ENCODE results near the gene TSPAN5. TPM values are rescaled to one million over a fixed set of nuclear protein-coding genes. Genes with fewer than 3 reads are reported as not detected.
A peak's percentile ranks its signal among the peaks of the same experiment; 100 is the strongest.

The TSPAN5 gene
- total and polyA plus RNA-seq, 11 donors, result 1.0 to 10.2 (median 5.6) TPM

GRCh38 chr4:98557194-98557892 is 101.1 kb downstream of the TSPAN5 start:
- 52 to 70% (median 60%) methylated on average over 7 of the region's 7 CpGs for WGBS, 4 donors
- TF ChIP-seq CTCF (IDR thresholded peaks at IDR 0.05), result no peak
- no peak for TF ChIP-seq POLR2A (IDR thresholded peaks at IDR 0.05)
- intact Hi-C loops (cut with DNase I), result no loop called here

GRCh38 chr4:98556451-98556850 is 102.0 kb downstream of the TSPAN5 start:
- H3K9me3 ChIP-seq, result no peaks in the 10 kb centered on the region
- 72 to 84% (median 78%) methylated on average over 2 of the region's 2 CpGs for WGBS, 4 donors
- no peak overlapping the region for H3K27ac ChIP-seq
- no peaks in the 10 kb centered on the region for H3K36me3 ChIP-seq
- intact Hi-C loops (cut with DNase I), result no loop called here
- peaks cover 0 to 16% (median 0%) of the 10 kb centered on the region in 12 donors for H3K4me1 ChIP-seq
- no peaks in the 10 kb centered on the region for H3K27me3 ChIP-seq
- no peak for TF ChIP-seq POLR2A (IDR thresholded peaks at IDR 0.05)
- TF ChIP-seq CTCF (IDR thresholded peaks at IDR 0.05), result no peak
- no peak for ATAC-seq
- DNase-seq, result no peak
- H3K4me3 ChIP-seq, result no peak overlapping the region

More at GRCh38 chr4:98557194-98557892, 101.1 kb downstream of the TSPAN5 start:
- peaks cover 0 to 16% (median 0%) of the 10 kb centered on the region in 12 donors for H3K4me1 ChIP-seq
- no peak overlapping the region for H3K27ac ChIP-seq
- no peaks in the 10 kb centered on the region for H3K36me3 ChIP-seq
- no peak overlapping the region for H3K4me3 ChIP-seq
- H3K27me3 ChIP-seq, result no peaks in the 10 kb centered on the region
- DNase-seq (no peak), ATAC-seq (no peak)
- H3K9me3 ChIP-seq, result no peaks in the 10 kb centered on the region

GRCh38 chr4:98555798-98556445 is 102.5 kb downstream of the TSPAN5 start:
- no peak for TF ChIP-seq POLR2A (IDR thresholded peaks at IDR 0.05)
- TF ChIP-seq CTCF (IDR thresholded peaks at IDR 0.05), result no peak
- ATAC-seq (peak in 2 of 4 donors; percentile 37 to 45), DNase-seq (no peak)
- Histone ChIP-seq H3K27ac (no peak overlapping the region), H3K4me1 (peaks cover 0 to 16% (median 0%) of the 10 kb centered on the region in 12 donors), H3K36me3 (no peaks in the 10 kb centered on the region), H3K27me3 (no peaks in the 10 kb centered on the region), H3K4me3 (no peak overlapping the region), H3K9me3 (no peaks in the 10 kb centered on the region)
- intact Hi-C loops (cut with DNase I), result no loop called here
- WGBS, 4 donors, result 60 to 79% (median 68%) methylated on average over 10 of the region's 10 CpGs

- DNase-seq (peak in 1 of 5 donors; percentile 41), ATAC-seq (peak; percentile 58 to 78 (median 70))
- H3K27ac ChIP-seq, result peak overlapping the region in 6 of 12 donors; percentile 26 to 61 (median 50)
- H3K36me3 ChIP-seq, result no peaks in the 10 kb centered on the region
- H3K27me3 ChIP-seq, result no peaks in the 10 kb centered on the region
- H3K4me1 ChIP-seq, result peaks cover 0 to 7% (median 0%) of the 10 kb centered on the region in 12 donors
- peaks cover 0 to 9% (median 0%) of the 10 kb centered on the region in 12 donors for H3K9me3 ChIP-seq
- intact Hi-C loops (cut with DNase I), result no loop called here
- TF ChIP-seq POLR2A (IDR thresholded peaks at IDR 0.05) (no peak), CTCF (IDR thresholded peaks at IDR 0.05) (peak in 3 of 12 donors; percentile 9 to 26 (median 11))
- WGBS, 4 donors, result 34 to 45% (median 42%) methylated on average over 17 of the region's 17 CpGs
- peak overlapping the region in 11 of 12 donors; percentile 9 to 55 (median 45) for H3K4me3 ChIP-seq
These were observed 111.4 kb downstream of the TSPAN5 start for GRCh38 chr4:98546910-98547594.

Data from heart left ventricle (tissue), 16 donors.